GM21367 (cell line): Measurements from ENCODE around the gene TMEM175.
"Not testable (repeated sequence)": the region's sequence is repeated elsewhere in the genome, so short reads cannot be mapped to it uniquely, and the experiment has no call there.

ENCODE experiments used
- ATAC-seq: cut with Tn5 transposase; IDR thresholded peaks from one replicate; pipeline ENCODE4 v1.9.1; 2021; ENCODE audit not compliant: unreplicated experiment

The TMEM175 gene

DNA sequence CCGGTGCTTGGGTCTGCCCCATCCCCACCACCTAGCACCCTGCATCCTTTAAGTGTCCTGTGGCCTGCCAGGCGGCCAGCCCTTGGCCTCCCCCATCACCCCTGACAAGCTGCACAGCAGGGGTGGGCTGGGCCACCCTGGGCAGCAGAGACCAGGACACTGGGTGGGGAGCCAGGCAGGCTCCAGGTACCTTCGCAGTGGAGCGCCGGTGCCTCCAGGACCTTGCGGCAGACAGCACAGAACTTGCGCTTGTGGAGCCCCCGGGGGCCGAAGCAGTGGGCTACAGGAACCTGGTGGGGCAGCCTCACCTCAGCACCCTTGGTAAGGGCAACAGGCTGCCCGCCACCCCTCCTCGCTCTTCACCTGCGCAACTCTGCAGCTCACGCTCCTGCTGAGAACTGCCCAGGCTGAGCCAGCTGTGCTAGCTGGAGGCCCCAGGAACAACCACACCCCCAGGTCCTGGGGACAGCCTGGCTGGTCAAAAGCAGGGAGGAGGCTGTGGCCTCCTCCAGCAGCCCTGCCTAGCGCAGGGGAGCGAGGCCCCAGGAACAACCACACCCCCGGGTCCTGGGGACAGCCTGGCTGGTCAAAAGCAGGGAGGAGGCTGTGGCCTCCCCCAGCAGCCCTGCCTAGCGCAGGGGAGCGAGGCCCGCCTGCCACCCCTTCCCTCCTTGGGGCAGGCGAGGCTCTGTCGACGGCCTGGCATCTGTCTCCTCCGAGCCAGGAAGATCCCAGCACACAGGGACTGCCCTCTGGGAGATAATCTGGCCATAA lies 36.5 kb downstream of the TMEM175 start:
- no peak for ATAC-seq

DNA sequence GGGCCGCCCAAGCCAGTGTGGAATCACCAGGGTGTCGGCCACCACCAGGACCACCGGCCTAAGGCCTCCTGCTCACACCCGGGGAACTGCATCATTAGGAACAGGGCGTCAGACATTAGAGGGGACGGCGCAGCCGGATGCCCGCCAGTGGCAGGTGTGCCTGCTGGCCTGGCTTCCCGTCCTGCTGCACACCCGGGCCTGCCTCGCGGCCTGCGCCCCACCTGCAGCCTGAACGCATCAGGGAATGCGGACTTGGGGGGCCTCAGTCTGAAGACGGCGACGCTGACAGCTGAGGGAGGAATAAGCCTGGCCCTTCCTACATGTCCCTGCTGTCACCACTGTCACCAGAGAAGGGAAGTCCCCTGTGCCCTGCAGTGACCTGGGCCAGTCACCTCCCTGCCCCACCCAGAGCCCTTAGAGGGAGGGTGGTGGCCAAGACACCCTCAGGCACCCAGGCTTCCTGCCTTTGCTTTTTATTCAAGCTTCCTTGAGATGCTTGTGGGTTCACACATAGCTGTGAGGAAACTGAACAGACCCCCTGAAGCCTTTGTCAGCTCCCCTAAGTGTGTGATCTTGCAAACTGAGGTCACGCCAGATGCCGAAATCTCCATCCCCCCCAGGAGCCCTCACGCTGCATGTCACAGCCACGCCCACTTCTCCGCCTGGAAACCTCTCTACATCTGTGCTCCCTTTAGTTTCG lies 37.9 kb downstream of the TMEM175 start:
- ATAC-seq, result no peak

DNA sequence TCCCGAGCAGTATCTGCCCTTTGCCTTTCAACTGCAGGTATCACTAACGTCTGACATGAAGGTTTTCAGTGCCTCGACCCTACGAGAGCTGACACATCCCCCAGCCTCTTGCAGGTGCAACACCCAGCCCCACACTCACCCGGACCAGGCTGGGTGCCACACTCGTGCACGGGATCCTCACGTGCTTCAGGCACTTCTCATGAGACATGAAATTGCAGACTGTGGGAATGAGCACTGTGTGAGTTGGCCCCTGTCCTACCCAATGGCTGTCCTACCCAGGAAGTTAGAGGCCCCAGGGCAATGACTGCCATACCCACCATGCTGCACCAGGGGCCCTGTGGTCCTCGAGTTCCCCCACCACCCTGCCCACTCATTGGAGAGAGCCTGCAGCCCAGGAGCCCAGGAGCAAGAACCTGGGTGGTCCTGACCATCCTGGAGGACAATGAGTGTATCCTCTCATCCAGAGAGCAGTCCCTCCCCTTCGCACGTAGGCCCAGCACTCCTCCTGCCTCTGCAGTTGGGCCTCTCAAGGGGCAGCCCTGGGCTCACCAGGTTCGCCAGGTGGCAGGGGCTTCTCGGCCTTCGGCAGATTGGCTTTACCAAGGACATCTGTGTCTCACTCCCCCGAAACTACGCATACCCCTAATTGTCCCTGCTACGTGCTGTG lies 38.7 kb downstream of the TMEM175 start:
- ATAC-seq, result no peak

DNA sequence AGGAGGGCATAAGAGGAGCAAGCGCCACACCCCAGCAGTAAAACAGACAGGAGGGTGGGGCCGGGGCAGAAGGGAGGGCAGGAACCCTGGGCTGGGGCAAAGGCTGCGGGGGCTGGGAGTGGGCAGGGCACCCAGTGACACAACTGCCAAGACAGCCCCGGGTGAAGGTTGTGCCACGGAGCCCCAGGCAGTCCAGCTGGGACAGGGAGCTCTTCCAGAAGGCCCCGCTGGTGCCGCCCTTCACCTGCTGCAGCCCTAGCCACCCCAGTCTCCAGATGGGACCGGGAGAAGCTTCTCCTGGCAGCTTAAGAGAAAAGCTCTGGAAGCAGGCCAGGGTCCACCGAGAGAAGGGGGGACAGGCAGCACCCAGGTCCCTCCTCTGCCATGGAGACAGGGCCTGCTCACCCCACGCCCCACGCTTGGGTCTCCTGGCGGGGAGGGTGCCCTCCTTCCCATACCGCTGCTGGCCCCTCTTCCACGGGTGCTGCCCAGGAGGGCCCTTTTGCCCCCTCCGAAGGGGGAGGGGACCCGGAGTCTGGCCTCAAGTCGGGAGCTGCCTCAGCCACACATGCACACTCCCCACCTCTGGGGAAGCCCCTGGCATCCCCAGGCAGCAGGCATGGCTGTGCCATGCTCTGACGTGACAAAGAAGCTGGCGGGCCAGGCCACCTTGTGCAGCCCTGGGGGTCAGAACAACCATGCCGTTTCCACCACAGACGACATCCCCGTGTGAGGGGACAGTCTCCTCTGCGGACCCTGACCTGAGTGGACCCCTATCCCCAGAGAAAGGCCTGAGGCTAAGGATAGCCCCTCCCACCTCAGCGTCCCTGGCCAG lies 39.6 kb downstream of the TMEM175 start:
- ATAC-seq, result no peak

DNA sequence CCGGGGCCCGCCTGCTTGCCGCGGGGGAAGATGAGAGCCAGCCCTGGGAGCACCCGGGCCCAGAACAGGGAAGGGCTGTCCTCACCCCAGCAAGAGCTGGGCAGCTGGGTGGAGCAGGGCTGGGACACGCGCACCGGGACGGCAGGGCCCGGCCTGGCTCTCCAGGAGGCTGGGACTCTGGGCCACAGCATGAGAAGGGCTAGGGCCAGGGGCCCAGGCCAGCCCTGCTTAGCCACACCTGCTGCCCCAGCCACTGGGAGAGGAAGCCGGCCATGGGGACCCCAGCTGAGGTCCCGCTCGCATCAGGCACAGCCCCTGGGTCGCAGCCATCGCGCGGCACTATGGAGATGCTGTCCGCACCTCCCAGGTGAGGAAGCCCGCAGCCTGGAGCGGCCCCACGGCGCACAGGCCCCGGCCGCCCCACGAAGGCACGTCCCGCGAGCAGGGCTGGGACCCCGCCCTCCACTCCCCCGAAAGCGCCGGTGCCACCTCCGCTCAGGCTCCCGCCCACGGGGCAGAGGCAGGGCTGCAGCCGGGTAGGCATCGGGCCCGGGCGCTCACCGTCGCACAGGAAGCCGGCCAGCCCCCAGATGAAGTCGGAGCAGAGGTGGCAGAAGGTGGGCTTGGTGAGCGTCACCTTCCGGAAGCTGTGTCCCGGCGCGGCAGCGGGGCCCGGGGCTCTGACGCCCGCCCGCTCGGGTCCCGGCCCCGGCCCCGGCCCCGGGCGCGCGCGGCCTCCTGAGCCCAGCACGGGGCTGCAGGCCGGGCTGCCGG lies 40.6 kb downstream of the TMEM175 start:
- ATAC-seq, result peak; percentile 25

DNA sequence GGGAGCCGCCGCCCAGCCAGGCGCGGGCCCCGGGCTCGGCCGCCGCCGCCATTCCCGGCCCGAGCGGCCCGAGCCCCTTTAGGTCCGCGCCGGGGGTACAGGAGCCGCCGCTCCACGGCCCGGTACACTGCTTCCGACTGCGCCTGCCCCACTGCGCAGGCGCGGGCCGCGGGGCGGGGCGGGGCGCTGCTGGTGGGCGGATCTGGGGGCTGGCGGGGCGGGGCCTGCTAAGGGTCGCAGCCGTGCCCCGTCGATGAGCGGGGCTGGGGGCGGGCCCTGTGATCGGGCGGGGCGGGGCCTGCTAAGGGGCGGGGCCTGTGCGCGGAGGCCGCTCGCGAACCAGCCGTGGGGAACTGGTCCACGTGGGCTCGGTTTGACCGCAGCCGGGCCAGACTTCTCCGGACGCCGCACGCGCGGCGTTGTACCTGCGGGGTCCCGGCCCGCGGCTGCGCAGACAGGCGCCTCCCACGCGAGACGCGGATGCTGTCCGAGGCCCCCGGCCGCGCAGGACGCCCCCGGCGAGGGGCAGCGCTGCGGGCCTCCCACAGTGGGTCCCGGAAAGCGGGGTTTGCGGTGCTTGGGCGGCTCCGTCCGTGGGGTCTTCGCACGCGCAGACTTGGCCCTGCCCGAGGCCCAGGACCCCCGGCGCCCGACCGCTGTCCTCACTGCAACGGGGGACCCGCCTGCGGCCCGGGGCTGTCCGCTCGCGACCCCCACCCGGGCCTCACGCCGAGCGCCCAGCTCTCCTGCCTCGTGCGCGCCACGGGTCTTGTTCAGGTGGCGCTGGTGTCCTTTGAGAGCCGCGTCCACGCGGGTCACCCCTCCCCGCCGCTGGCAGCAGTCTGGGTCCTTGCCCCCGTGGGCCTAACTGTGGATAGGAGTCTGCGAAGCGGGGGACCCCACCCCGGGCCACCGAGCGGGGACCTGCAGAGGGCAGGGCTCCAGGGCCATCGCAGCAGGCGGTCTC lies 41.5 kb downstream of the TMEM175 start, which contains the start of gene DGKQ:
DGKQ (minus strand) TSS at position 139 of the 967 bp plus-strand sequence; CDS start at position 52, 87 bp downstream.
- peak; percentile 52 for ATAC-seq

DNA sequence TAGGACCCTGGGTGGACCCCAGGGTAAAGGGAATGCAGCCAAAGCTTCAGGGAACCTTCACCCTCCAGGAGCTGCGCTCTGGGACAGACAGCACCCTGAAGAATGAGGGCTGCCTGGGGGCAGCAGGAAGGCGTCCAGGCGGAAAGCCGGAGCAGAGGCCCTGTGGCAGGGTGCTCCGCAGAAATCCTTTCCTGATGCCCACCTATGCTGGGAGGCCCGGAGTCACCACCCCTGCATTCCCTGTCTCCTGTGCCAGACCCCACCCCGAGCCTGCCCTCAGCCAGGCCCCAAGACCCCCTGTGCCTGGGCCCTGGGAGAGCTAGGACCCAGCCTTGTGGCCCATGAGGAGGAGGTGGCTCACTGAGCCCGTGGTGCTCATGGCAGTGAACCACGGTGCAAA lies 42.4 kb downstream of the TMEM175 start:
- ATAC-seq, result no peak

DNA sequence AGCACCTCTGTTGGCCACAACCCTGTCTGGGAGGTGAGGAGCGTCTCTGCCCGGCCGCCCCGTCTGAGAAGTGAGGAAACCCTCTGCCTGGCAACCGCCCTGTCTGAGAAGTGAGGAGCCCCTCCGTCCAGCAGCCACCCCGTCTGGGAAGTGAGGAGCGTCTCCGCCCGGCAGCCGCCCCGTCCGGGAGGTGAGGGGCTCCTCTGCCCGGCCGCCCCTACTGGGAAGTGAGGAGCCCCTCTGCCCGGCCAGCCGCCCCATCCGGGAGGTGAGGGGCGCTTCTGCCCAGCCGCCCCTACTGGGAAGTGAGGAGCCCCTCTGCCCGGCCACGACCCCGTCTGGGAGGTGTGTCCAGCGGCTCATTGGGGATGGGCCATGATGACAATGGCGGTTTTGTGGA lies 43.8 kb downstream of the TMEM175 start:
- ATAC-seq, result not testable (repeated sequence)

DNA sequence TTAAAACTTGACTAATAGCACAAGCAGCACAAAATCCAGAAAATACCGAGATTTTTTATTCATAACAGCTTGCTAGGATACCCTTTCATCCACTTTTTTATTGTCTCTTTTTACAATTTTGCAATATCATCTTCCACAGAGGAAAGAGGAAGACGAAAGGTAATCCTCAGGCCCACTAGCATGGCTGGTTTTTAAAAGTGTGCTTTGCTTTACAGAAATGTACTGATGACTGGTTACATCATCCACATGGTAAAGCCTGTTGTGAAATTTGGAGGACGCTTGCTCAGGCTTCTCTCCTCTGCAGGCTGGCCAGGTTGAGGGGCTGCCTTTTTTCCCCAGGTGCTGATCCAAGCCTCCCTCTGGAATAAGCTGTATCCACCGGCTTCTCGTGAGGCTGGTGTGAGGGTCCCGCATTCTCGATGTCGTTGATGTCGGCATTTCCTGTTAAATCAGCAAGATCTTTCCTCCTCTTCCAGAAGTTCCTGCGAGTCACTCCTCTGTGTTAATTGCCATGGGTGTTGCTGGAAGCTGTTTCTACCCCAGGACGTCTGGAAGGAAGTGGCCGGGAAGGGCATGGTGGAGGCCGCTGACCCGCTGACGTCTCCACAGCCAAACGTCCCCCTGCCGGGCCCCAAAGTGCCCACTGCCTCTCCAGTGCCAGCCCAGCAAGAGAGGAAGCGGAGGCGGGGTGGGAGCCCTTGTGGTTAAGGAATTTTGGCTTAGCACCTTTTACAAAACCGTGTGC lies 46.9 kb downstream of the TMEM175 start:
- ATAC-seq, result no peak

DNA sequence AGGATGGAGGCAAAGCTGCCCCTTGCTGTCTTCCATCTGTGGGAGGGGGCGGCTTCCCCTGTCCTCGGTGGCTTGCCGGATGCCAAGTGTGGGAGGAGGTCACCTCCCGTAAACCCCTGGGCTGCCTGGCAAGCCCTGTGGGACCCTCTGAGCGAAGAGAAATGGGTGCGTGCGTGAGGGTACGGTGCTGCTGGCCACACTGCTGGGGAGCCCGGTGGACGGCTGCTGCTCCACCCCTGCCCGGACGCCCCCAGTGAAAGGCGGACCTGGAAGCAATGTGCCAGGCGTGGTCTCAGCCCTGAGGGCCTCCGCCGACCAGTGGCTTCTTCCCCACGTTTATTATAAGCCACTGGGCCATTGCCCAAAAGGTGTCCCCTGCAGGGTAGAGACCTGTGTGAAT lies 50.0 kb downstream of the TMEM175 start:
- ATAC-seq, result no peak

DNA sequence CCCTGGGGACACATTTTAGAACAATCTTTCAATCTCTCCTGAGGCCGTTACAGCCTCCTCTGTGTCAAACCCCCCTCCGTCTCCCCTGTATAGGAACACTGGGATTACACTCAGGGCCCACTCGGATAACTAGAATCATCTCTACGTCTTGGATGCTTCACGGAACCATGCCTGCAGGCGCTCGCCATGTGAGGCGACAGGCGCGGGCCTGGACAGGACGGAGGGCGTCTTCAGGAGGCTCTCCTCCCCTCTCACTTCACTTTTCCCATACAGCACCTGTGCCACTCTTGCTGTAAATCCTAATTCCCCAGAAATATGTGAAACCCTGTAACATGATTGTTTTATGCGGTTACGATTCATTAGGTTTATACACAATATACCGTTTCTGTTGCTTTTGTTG lies 50.6 kb downstream of the TMEM175 start:
- no peak for ATAC-seq

DNA sequence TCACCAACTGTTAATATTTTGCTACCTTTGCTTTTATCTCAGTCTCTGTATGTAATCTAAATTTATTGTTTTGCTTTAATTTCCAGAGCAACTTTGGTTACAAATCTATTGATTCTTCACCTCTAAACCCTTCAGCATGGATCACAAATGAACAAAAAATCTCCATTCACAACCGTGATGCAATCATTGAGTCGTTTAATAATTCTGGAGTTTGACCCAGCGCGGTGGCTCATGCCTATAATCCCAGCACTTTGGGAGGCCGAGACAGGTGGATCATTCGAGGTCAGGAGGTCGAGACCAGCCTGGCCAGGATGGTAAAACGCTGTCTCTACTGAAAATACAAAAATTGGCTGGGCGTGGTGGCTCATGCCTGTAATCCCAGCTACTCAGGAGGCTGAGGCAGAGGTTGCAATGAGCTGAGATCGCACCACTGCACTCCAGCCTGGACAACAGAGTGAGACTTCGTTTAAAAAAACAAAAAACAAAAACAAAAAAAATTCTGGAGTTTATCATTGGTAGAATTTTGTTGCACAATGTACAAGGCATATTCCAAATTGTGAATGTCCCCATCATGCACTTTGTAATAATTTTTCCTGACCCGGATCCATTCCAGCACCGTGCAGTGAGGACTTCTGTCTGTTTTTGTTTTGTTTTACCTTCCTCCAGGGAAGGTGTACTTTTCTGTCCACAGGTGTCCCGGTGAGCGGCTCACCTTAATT lies 52.2 kb downstream of the TMEM175 start:
- no peak for ATAC-seq

DNA sequence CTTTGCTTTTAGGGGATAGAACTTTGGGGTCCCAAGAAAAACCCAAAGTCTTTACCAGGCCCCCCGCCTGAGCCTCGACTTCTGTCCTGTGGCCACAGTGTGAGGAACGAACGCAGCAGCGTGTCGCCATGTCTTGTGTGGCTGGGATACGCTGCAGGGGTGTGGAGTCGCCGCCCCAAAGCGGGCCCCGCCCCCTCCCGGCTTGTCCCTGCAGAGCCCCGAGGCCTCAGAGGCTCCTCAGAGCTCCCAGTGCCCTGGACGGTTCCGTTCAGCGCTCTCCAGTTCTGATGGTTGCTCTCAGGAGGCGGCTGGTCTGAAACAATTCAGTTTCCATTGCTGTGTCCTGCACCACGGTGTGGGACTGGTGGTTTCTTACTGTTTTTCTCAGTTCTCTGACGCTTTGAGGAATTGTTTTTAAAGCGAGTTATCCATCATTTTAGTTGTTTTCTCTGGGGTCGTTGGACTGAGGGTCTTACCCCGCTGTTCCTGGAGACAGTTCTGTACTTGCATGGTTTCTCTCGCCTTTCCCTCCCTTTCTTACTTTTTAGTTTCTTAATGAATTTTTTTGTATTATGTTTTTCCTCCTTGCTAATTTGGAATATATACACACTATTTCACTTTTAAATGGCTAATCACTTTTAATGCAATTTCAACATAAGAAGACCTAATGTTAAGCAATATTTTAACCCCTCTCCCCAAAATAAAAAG lies 53.0 kb downstream of the TMEM175 start:
- ATAC-seq, result no peak

DNA sequence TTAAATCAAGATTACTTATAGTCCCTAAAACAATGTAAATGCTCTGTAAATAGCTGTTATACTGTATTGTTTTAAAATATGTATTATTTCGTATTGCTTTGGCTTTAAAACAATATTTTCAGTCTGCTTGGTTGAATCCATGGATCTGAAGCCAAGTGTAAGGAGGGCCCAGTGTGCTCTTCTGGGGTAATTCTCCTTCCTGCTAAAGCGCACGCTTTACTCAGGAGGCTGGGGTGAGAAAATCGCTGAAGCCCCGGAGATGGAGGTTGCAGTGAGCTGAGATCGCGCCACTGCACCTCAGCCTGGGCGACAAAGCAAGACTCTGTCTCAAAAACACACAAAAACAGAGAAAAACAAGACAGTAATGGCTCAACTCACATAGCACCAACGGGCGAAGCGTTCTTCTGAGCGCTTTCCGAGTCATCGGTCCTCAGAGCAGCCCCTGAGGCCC lies 54.2 kb downstream of the TMEM175 start:
- ATAC-seq, result peak; percentile 7

DNA sequence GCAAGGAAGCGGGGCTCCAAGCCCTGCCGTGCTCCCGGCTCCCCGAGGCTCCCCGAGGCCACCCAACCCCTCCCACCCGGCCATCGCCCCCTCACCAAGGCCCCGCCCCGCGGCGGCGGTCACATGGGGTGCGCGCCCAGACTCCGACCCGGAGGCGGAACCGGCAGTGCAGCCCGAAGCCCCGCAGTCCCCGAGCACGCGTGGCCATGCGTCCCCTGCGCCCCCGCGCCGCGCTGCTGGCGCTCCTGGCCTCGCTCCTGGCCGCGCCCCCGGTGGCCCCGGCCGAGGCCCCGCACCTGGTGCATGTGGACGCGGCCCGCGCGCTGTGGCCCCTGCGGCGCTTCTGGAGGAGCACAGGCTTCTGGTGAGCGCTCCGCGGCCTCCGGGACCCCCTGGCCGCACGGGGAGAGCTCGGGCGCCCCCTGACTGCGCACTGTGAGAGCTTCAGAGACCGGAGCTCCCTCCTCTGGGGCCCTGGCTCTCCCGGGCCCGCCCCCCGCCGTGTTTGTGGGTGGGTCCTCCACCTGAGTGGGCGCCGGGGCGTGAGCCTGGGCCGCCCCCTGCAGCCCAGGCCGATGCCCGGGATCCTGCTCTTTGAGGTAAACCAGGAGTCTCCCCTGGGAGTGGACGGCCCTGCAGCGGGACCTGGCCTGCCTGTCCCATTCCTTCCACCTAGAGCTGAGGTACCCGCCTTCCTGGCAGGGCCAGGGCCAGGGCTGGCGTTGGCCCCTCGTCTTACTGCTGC lies 54.8 kb downstream of the TMEM175 start, which contains the start of gene IDUA:
IDUA (plus strand) TSS at position 166 of the 745 bp plus-strand sequence; CDS start at position 207, 41 bp downstream.
- ATAC-seq, result peak; percentile 62
